PFSK-1 (cell line): ENCODE results near the gene INS.

Experiments
- POLR2AphosphoS5 ChIP-seq: IDR thresholded peaks from 2 replicates; pipeline ENCODE4 v1.6.1; 2012; ENCODE audit warnings: low read depth, mild to moderate bottlenecking, control low read depth, low read length, moderate library complexity
- TAF1 ChIP-seq: IDR thresholded peaks from 2 replicates; pipeline ENCODE4 v1.6.1; 2012; ENCODE audit warnings: low read length, control low read depth, borderline replicate concordance; ENCODE audit not compliant: insufficient read depth

- TF ChIP-seq POLR2AphosphoS5 = no peak
- TF ChIP-seq TAF1 = no peak
These were observed 38.7 kb upstream of the INS start for GRCh38 chr11:2199466-2200341.
